GM12891 (cell line): ENCODE results near the gene GSPT1.

ENCODE experiments used
- PAX5 ChIP-seq: IDR thresholded peaks from 2 replicates; pipeline ENCODE4 v1.6.1; 2011; ENCODE audit warnings: low read length, moderate library complexity, mild to moderate bottlenecking; ENCODE audit not compliant: insufficient read depth, severe bottlenecking
- POLR2A ChIP-seq: IDR thresholded peaks from 2 replicates; pipeline ENCODE4 v1.6.1; 2011; ENCODE audit warnings: low read depth, low read length, control low read depth
- POLR2AphosphoS5 ChIP-seq: IDR thresholded peaks from 2 replicates; pipeline ENCODE4 v1.6.1; 2011; ENCODE audit warnings: low read depth, low read length, control low read depth
- POU2F2 ChIP-seq: IDR thresholded peaks from 2 replicates; pipeline ENCODE4 v1.6.1; 2011; ENCODE audit warnings: low read depth, mild to moderate bottlenecking, control low read depth, low read length, moderate library complexity
- SPI1 ChIP-seq: IDR thresholded peaks from 2 replicates; pipeline ENCODE4 v1.6.1; 2011; ENCODE audit warnings: low read depth, low read length, control low read depth
- TAF1 ChIP-seq: IDR thresholded peaks from 2 replicates; pipeline ENCODE4 v1.6.1; 2011; ENCODE audit warnings: low read depth, low read length, control low read depth

GRCh38 chr16:11892761-11893160 is 23.0 kb downstream of the GSPT1 start:
- TF ChIP-seq POLR2AphosphoS5 = no peak
- TF ChIP-seq TAF1 = no peak
- no peak for TF ChIP-seq POLR2A
- TF ChIP-seq SPI1 = no peak
- TF ChIP-seq PAX5 = no peak
- TF ChIP-seq POU2F2 = no peak
